Neural progenitor cell (in vitro differentiated cells): Measurements from ENCODE around the gene RMDN3. TPM values are rescaled to one million over a fixed set of nuclear protein-coding genes. Genes with fewer than 3 reads are reported as not detected.

Experiments
- DNase-seq: peaks from one replicate; pipeline ENCODE4 v3.0.0-alpha.2; 2016; ENCODE audit warnings: low spot score
- H2AFZ ChIP-seq: fragments of 200-600 bp; sonication (generic); replicated peaks from 2 replicates; pipeline ENCODE4 v1.6.1; 2016; ENCODE audit warnings: antibody characterized with exemption
- H3F3A ChIP-seq: fragments of 200-600 bp; sonication (generic); 2 replicates; pipeline ENCODE4 v1.6.1; 2016; ENCODE audit warnings: antibody characterized with exemption, low read depth
- H3K27ac ChIP-seq: fragments of 200-600 bp; sonication (generic); 2 replicates; pipeline ENCODE4 v1.5.1; 2016; ENCODE audit warnings: mild to moderate bottlenecking
- H3K27me3 ChIP-seq: fragments of 200-600 bp; sonication (generic); 2 replicates; pipeline ENCODE4 v1.6.1; 2016; ENCODE audit warnings: mild to moderate bottlenecking, moderate library complexity
- H3K36me3 ChIP-seq: fragments of 200-600 bp; sonication (generic); 2 replicates; pipeline ENCODE4 v1.5.1; 2016
- H3K4me1 ChIP-seq: fragments of 200-600 bp; sonication (generic); 2 replicates; pipeline ENCODE4 v1.6.1; 2016; ENCODE audit warnings: mixed run types
- H3K4me2 ChIP-seq: fragments of 200-600 bp; sonication (generic); 2 replicates; pipeline ENCODE4 v1.6.1; 2016
- H3K4me3 ChIP-seq: fragments of 200-600 bp; sonication (generic); 2 replicates; pipeline ENCODE4 v1.5.1; 2016
- H3K79me2 ChIP-seq: fragments of 200-600 bp; sonication (generic); 2 replicates; pipeline ENCODE4 v1.6.1; 2016; ENCODE audit warnings: low read depth
- H3K9ac ChIP-seq: fragments of 200-600 bp; sonication (generic); 2 replicates; pipeline ENCODE4 v1.6.1; 2016
- H3K9me3 ChIP-seq: fragments of 200-600 bp; sonication (generic); 2 replicates; pipeline ENCODE4 v1.5.1; 2016; ENCODE audit warnings: low read depth
- H4K20me1 ChIP-seq: fragments of 200-600 bp; sonication (generic); 2 replicates; pipeline ENCODE4 v1.6.1; 2016; ENCODE audit warnings: low read depth
- H3K27ac Mint-ChIP-seq: 3 replicates; pipeline ENCODE4 v1.8.0; 2021; ENCODE audit warnings: mixed read lengths
- H3K27me3 Mint-ChIP-seq: 2 replicates; pipeline ENCODE4 v1.8.0; 2022; ENCODE audit warnings: low read depth, mild to moderate bottlenecking, inconsistent platforms, moderate library complexity, mixed read lengths; ENCODE audit not compliant: insufficient read depth
- H3K36me3 Mint-ChIP-seq: 3 replicates; pipeline ENCODE4 v1.8.0; 2021; ENCODE audit warnings: mixed read lengths
- H3K4me1 Mint-ChIP-seq: 3 replicates; pipeline ENCODE4 v1.8.0; 2021; ENCODE audit warnings: mixed read lengths
- H3K4me3 Mint-ChIP-seq: 3 replicates; pipeline ENCODE4 v1.8.0; 2021; ENCODE audit warnings: mild to moderate bottlenecking, moderate library complexity, mixed read lengths
- H3K9me3 Mint-ChIP-seq: 3 replicates; pipeline ENCODE4 v1.8.0; 2020; ENCODE audit warnings: mixed read lengths
- CTCF ChIP-seq: fragments of 200-600 bp; sonication (generic); IDR thresholded peaks from 2 replicates; pipeline ENCODE4 v1.5.1; 2017; ENCODE audit warnings: antibody characterized with exemption, mild to moderate bottlenecking
- EZH2 ChIP-seq: fragments of 200-600 bp; sonication (generic); IDR thresholded peaks from 2 replicates; pipeline ENCODE4 v1.6.1; 2017; ENCODE audit warnings: antibody characterized with exemption, mild to moderate bottlenecking, moderate library complexity
- EZH2phosphoT487 ChIP-seq: fragments of 200-600 bp; sonication (generic); IDR thresholded peaks from 2 replicates; pipeline ENCODE4 v1.6.1; 2017; ENCODE audit warnings: antibody characterized with exemption
- total RNA-seq: library from RNA; depleted of rRNA; stranded (reverse); fragments of >200 nt; gene quantifications from 2 replicates; pipeline ENCODE4 v1.2.3, GENCODE V29; 2015; ENCODE audit warnings: low replicate concordance

RMDN3 gene
- total RNA-seq, result 13.2 and 16.3 TPM in 2 replicates

- Mint-ChIP-seq H3K36me3 (no peaks in the 10 kb centered on the region), H3K4me1 (peaks cover 28% of the 10 kb centered on the region), H3K4me3 (peak within 1 kb of the TSS; percentile 92), H3K27me3 (peaks cover 3% of the 10 kb centered on the region), H3K27ac (peak within 1 kb of the TSS; percentile 86), H3K9me3 (no peaks in the 10 kb centered on the region)
- TF ChIP-seq CTCF, result no peak
- no peak for TF ChIP-seq EZH2phosphoT487
- TF ChIP-seq EZH2, result no peak
- H3K27ac ChIP-seq, result peak within 1 kb of the TSS; percentile 80
- H4K20me1 ChIP-seq, result no peaks in the 10 kb centered on the region
- peak within 1 kb of the TSS; percentile 87 for H2AFZ ChIP-seq
- peak; percentile 98 for DNase-seq
- peaks cover 4% of the 10 kb centered on the region for H3K4me1 ChIP-seq
- no peaks in the 10 kb centered on the region for H3K27me3 ChIP-seq
- H3K4me3 ChIP-seq, result peak within 1 kb of the TSS; percentile 85
- peak within 1 kb of the TSS; percentile 85 for H3K4me2 ChIP-seq
- no peaks in the 10 kb centered on the region for H3K9me3 ChIP-seq
- peak within 1 kb of the TSS; percentile 80 for H3K9ac ChIP-seq
- H3K79me2 ChIP-seq, result peaks cover 22% of the 10 kb centered on the region
- H3K36me3 ChIP-seq, result peaks cover 2% of the 10 kb centered on the region
- peaks cover 10% of the 10 kb centered on the region for H3F3A ChIP-seq
Observed at GRCh38 chr15:40754883-40755811, at the start of gene RMDN3. Gene RMDN3 (minus strand): TSS chr15:40755254. CDS start chr15:40754783, 471 bp downstream.

GRCh38 chr15:40803688-40804087 is 48.6 kb upstream of the RMDN3 start:
- H3K4me1 ChIP-seq, result peaks cover 13% of the 10 kb centered on the region
- peaks cover 27% of the 10 kb centered on the region for H3F3A ChIP-seq
- Mint-ChIP-seq H3K27ac (no peak overlapping the region), H3K27me3 (peaks cover 2% of the 10 kb centered on the region), H3K4me3 (no peak overlapping the region), H3K9me3 (no peaks in the 10 kb centered on the region), H3K4me1 (peaks cover 44% of the 10 kb centered on the region), H3K36me3 (peaks cover 12% of the 10 kb centered on the region)
- no peak overlapping the region for H3K4me2 ChIP-seq
- no peaks in the 10 kb centered on the region for H3K36me3 ChIP-seq
- DNase-seq, result no peak
- no peak overlapping the region for H3K27ac ChIP-seq
- no peak for TF ChIP-seq EZH2
- no peak for TF ChIP-seq EZH2phosphoT487
- TF ChIP-seq CTCF, result no peak
- peaks cover 3% of the 10 kb centered on the region for H4K20me1 ChIP-seq
- peaks cover 22% of the 10 kb centered on the region for H3K79me2 ChIP-seq
- H3K27me3 ChIP-seq, result no peaks in the 10 kb centered on the region
- H3K4me3 ChIP-seq, result no peak overlapping the region
- H3K9me3 ChIP-seq, result no peaks in the 10 kb centered on the region
- no peak overlapping the region for H3K9ac ChIP-seq
- no peak overlapping the region for H2AFZ ChIP-seq

- Mint-ChIP-seq H3K9me3 (no peaks in the 10 kb centered on the region), H3K4me3 (no peak overlapping the region), H3K36me3 (peaks cover 12% of the 10 kb centered on the region), H3K27ac (no peak overlapping the region), H3K4me1 (peaks cover 44% of the 10 kb centered on the region), H3K27me3 (peaks cover 2% of the 10 kb centered on the region)
- DNase-seq, result no peak
- Histone ChIP-seq H4K20me1 (peaks cover 4% of the 10 kb centered on the region), H3K36me3 (no peaks in the 10 kb centered on the region), H3K9me3 (no peaks in the 10 kb centered on the region), H3K4me3 (no peak overlapping the region), H3F3A (peaks cover 33% of the 10 kb centered on the region), H3K79me2 (peaks cover 26% of the 10 kb centered on the region), H3K4me2 (no peak overlapping the region), H3K4me1 (peaks cover 17% of the 10 kb centered on the region), H3K27me3 (no peaks in the 10 kb centered on the region), H3K9ac (no peak overlapping the region), H2AFZ (no peak overlapping the region), H3K27ac (no peak overlapping the region)
- TF ChIP-seq EZH2 (no peak), EZH2phosphoT487 (no peak), CTCF (no peak)
Observed at GRCh38 chr15:40803076-40803475, 48.0 kb upstream of the RMDN3 start.
